ENCODE results near the gene PHETA1.
"Not testable (repeated sequence)": the region's sequence is repeated elsewhere in the genome, so short reads cannot be mapped to it uniquely, and the experiment has no call there.

PHETA1 gene

GRCh38 chr12:111347891-111348644 lies 20.8 kb downstream of the PHETA1 start:
- DNase-seq, result no peak

GRCh38 chr12:111344254-111344875 lies 24.5 kb downstream of the PHETA1 start:
- DNase-seq, result no peak

GRCh38 chr12:111343181-111343580 lies 25.7 kb downstream of the PHETA1 start:
- DNase-seq, result no peak

- no peak for DNase-seq
Measured at GRCh38 chr12:111342376-111342775, 26.5 kb downstream of the PHETA1 start.

- no peak for DNase-seq
Measured at GRCh38 chr12:111341426-111342065, 27.3 kb downstream of the PHETA1 start.

- not testable (repeated sequence) for DNase-seq
Measured at GRCh38 chr12:111340680-111341079, 28.2 kb downstream of the PHETA1 start.

- no peak for DNase-seq
Measured at GRCh38 chr12:111340231-111340630, 28.7 kb downstream of the PHETA1 start.

- DNase-seq, result no peak
Measured at GRCh38 chr12:111339321-111339938, 29.5 kb downstream of the PHETA1 start.

- no peak for DNase-seq
Measured at GRCh38 chr12:111338096-111338495, 30.8 kb downstream of the PHETA1 start.

GRCh38 chr12:111337371-111337770 lies 31.5 kb downstream of the PHETA1 start:
- DNase-seq, result no peak

GRCh38 chr12:111336411-111336810 lies 32.5 kb downstream of the PHETA1 start:
- DNase-seq, result not testable (repeated sequence)

GRCh38 chr12:111335811-111336210 lies 33.1 kb downstream of the PHETA1 start:
- DNase-seq, result no peak

GRCh38 chr12:111335301-111335700 lies 33.6 kb downstream of the PHETA1 start:
- DNase-seq, result not testable (repeated sequence)

- DNase-seq, result no peak
Measured at GRCh38 chr12:111334393-111334915, 34.4 kb downstream of the PHETA1 start.

GRCh38 chr12:111330800-111331752 lies 37.8 kb downstream of the PHETA1 start:
- peak; percentile 24 for DNase-seq

- DNase-seq, result no peak
Measured at GRCh38 chr12:111328138-111328537, 40.8 kb downstream of the PHETA1 start.

- no peak for DNase-seq
Measured at GRCh38 chr12:111327474-111327873, 41.4 kb downstream of the PHETA1 start.

- no peak for DNase-seq
Measured at GRCh38 chr12:111322336-111323250, 46.3 kb downstream of the PHETA1 start.

GRCh38 chr12:111321317-111321716 lies 47.6 kb downstream of the PHETA1 start:
- no peak for DNase-seq

GRCh38 chr12:111320258-111321050 lies 48.4 kb downstream of the PHETA1 start:
- DNase-seq, result no peak

Data from CD4-positive, alpha-beta T cell treated with Interleukin-17A for 1 hour (primary cell).